ENCODE measurements around the gene P3H4.
"Not testable (repeated sequence)": the region's sequence is repeated elsewhere in the genome, so short reads cannot be mapped to it uniquely, and the experiment has no call there.

P3H4 gene

GRCh38 chr17:41811549-41812380, at the start of gene P3H4:
Gene P3H4 (minus strand): TSS chr17:41811949. CDS start chr17:41811915, 34 bp downstream.
- DNase-seq, result no peak

- DNase-seq, result no peak
Observed at GRCh38 chr17:41860254-41860931, 48.6 kb upstream of the P3H4 start.

GRCh38 chr17:41851382-41851781, 39.6 kb upstream of the P3H4 start:
- not testable (repeated sequence) for DNase-seq

- no peak for DNase-seq
Observed at GRCh38 chr17:41849251-41849990, 37.7 kb upstream of the P3H4 start.

GRCh38 chr17:41848788-41849187, 37.0 kb upstream of the P3H4 start:
- DNase-seq, result no peak

- DNase-seq, result no peak
Observed at GRCh38 chr17:41844971-41845370, 33.2 kb upstream of the P3H4 start.

- DNase-seq, result not testable (repeated sequence)
Observed at GRCh38 chr17:41840781-41841180, 29.0 kb upstream of the P3H4 start.

- DNase-seq, result not testable (repeated sequence)
Observed at GRCh38 chr17:41839448-41839847, 27.7 kb upstream of the P3H4 start.

- DNase-seq, result no peak
Observed at GRCh38 chr17:41837761-41838538, 26.2 kb upstream of the P3H4 start, which contains the start of gene KLHL10. Gene KLHL10 (plus strand): TSS chr17:41837825. CDS start chr17:41837933, 108 bp downstream.

- no peak for DNase-seq
Observed at GRCh38 chr17:41836550-41837196, 24.9 kb upstream of the P3H4 start.

- no peak for DNase-seq
Observed at GRCh38 chr17:41835800-41836549, 24.2 kb upstream of the P3H4 start, which contains the start of gene NT5C3B. Gene NT5C3B (minus strand): TSS chr17:41836232. CDS start chr17:41836193, 39 bp downstream.

GRCh38 chr17:41835214-41835799, 23.6 kb upstream of the P3H4 start:
- DNase-seq, result no peak

- DNase-seq, result not testable (repeated sequence)
Observed at GRCh38 chr17:41829961-41830360, 18.2 kb upstream of the P3H4 start.

- no peak for DNase-seq
Observed at GRCh38 chr17:41825175-41825845, 13.6 kb upstream of the P3H4 start.

GRCh38 chr17:41824086-41824485, 12.3 kb upstream of the P3H4 start:
- no peak for DNase-seq

GRCh38 chr17:41823580-41823979, 11.8 kb upstream of the P3H4 start:
- no peak for DNase-seq

- no peak for DNase-seq
Observed at GRCh38 chr17:41823141-41823524, 11.4 kb upstream of the P3H4 start.

- no peak for DNase-seq
Observed at GRCh38 chr17:41822216-41823140, 10.7 kb upstream of the P3H4 start.

GRCh38 chr17:41821776-41822175, 10.0 kb upstream of the P3H4 start:
- DNase-seq, result no peak
